ENCODE measurements around the gene ILF2.

DNA sequence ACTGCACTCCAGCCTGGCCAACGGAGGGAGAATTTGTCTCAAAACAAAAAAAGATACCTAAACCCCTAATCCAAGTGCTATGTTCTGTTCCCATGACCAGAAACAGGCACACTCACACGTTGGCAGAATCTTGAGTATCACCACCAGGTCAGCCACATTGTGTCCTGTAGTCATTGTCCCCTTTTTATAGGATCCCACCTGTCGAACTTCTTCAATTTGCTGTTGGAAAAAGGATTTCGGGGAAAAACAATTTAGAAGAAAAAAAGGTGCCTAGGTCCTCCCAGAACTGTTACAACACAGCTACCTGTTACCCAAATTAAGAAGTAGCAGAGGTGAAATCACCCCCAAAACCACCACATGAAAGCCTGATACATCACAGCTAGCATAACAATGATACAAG, 3.4 kb downstream of the ILF2 start:
- TF ChIP-seq, protein P1, sequence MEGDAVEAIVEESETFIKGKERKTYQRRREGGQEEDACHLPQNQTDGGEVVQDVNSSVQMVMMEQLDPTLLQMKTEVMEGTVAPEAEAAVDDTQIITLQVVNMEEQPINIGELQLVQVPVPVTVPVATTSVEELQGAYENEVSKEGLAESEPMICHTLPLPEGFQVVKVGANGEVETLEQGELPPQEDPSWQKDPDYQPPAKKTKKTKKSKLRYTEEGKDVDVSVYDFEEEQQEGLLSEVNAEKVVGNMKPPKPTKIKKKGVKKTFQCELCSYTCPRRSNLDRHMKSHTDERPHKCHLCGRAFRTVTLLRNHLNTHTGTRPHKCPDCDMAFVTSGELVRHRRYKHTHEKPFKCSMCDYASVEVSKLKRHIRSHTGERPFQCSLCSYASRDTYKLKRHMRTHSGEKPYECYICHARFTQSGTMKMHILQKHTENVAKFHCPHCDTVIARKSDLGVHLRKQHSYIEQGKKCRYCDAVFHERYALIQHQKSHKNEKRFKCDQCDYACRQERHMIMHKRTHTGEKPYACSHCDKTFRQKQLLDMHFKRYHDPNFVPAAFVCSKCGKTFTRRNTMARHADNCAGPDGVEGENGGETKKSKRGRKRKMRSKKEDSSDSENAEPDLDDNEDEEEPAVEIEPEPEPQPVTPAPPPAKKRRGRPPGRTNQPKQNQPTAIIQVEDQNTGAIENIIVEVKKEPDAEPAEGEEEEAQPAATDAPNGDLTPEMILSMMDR (IDR thresholded peaks at IDR 0.05), result no peak
- TF ChIP-seq POLR2A (IDR thresholded peaks at IDR 0.05), result no peak

Measured in thyroid gland (tissue), 4 donors.